CD4-positive, alpha-beta T cell treated with Interleukin-1 beta for 1 hour (primary cell): Measurements from ENCODE around the gene MCM7.

Experiments
- DNase-seq, 2 donors: peaks; one replicate each; pipeline ENCODE4 v3.0.0-alpha.2; 2020 to 2022

MCM7 gene

GRCh38 chr7:100093054-100093453, 8.1 kb downstream of the MCM7 start:
- no peak for DNase-seq

DNA sequence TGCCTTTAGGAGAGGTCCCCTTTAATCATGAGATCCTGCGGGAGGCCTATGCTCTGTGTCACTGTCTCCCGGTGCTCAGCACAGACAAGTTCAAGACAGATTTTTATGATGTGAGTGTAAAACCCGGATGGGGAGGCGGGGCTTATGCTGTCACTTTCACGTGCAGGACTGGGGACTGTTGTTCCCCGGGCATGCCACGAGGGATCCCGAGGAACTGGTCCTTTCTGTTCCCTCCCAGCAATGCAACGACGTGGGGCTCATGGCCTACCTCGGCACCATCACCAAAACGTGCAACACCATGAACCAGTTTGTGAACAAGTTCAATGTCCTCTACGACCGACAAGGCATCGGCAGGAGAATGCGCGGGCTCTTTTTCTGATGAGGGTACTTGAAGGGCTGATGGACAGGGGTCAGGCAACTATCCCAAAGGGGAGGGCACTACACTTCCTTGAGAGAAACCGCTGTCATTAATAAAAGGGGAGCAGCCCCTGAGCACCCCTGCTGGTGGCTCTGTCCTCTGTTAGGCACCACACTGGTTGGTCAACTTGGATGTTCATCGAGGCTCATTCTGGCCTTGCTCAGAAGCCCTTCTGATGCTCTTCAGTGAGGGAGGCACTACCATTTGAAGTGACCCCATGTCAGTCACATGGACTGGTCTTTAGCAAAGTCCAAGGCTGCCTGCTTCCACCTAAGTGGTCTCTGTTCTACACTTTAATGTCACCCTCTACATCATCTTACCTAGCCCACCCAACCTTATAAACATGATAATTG, 9.6 kb downstream of the MCM7 start:
- DNase-seq: no peak

DNA sequence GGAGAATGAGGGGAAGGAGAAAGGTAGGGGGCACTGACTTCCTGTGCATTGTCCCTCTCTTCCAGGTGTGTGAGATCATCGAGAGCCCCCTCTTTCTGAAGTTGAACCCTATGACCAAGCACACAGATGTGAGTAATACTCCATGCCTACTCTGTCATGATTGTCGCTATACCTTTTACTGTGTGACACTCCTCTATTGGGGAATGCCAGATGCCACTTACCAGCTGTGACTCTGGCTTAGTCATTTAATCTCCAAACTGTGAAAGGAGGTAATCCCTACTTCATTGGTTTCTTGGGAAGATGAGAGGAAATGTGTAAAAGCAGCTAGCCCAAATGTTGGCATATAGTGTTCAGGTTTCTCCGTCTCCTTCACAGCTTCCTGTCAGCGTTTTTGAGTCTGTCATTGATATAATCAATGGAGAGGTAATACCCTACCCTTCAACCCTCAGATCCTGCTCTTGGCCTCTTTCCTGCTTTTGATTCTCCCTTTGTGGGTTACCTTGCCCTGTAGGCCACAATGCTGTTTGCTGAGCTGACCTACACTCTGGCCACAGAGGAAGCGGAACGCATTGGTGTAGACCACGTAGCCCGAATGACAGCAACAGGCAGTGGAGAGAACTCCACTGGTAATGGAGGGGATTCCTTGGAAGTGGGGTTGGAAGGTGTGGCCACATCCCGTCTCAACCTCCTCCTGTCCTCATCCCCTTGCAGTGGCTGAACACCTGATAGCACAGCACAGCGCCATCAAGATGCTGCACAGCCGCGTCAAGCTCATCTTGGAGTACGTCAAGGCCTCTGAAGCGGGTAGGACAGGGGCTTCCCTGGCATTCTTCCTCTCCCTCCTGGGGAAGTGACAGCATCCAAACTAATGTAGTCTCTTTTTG, 10.4 kb downstream of the MCM7 start:
- no peak for DNase-seq

- no peak for DNase-seq
These were observed 11.6 kb downstream of the MCM7 start for GRCh38 chr7:100089458-100090196.

- peak; percentile 81 to 90 for DNase-seq
These were observed 12.4 kb downstream of the MCM7 start, which contains the start of gene COPS6 for GRCh38 chr7:100088621-100089457. Gene COPS6 (plus strand): TSS chr7:100088969. CDS start chr7:100088991, 22 bp downstream.

DNA sequence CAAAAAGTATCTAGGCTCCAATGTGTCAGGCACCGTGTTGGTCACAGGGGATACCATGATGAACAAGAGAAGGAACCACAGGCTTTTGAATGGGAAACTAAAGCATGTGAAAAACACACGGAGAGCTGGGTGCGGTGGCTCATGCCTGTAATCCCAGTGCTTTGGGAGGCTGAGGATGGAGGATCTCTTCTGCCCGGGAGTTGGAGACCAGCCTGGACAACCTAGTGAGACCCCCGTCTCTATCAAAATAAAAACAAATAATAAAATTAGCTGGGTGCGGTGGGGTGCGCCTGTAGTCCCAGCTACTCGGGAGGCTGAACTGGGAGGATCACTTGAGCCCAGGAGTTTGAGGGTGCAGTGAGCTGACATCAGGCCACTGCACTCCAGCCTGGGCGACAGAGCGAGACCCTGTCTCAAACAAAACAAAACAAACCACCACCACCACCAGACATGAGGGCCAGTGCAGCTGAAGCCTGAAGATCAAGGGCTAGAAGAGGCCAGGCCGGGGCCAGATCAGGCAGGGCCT, 13.0 kb downstream of the MCM7 start:
- DNase-seq: no peak

DNA sequence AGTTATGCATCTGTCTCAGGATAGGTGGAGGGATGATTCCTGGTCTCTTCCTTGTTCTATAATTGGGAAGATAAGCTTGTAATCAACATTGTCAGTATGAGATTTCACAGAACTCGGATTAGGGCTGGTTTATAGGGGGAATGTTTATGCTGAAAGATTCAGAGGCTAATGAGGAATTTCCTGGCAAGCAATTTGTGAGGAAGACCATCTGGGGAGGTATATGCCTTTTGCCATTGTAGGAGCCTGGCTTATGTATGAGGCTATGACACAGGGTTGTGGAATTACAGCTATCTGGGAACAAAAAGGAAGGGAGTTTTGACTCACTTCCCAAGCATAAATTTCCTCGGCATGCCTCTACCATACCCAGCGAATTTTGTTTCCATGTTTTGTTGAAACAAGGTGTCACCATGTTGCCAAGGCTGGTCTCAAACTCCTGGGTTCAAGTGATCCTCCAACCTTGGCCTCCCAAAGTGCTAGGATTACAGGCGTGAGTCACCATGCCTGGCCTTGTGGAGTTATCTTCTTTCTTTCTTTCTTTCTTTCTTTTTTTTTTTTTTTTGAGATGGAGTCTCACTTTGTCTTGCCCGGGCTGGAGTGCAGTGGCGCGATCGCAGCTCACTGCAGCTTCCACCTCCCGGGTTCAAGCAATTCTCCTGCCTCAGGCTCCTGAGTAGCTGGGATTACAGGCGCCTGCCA, 14.0 kb downstream of the MCM7 start:
- DNase-seq: no peak

DNA sequence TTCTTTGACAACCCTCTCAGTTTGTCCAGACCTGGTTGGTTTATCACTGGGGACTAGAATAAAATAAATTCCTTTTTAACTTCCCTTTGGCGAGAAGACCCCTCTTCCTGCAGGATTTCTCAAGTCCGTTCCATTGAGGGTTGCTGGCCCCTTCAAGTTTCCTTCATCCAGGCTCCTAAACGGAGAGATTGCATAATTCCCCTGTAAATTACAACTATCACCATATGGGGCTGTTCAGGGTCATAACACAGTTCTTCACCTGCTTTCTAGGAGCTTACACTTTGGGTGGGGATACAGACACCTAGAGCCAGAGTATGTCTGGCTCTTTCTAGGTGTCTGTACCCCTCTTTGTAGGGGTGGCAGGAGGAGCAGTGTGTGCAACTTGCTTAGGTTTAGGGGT, 15.7 kb downstream of the MCM7 start:
- no peak for DNase-seq

DNA sequence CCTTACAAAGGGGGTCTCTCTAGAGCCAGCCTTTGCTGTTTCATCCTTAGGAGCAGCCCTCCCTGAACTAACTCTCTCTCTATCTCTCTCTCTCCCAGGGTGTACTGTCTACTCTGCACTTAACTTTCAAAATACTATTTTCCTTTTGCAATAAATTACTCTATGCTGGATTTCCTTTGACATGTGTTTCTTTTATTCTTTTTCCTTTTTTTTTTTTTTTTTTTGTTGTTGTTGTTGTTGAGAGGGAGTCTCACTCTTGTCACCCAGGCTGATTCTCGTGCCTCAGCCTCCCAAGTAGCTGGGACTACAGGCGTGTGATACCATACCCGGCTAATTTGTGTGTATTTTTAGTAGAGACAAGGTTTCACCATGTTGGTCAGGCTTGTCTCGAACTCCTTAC, 18.2 kb downstream of the MCM7 start:
- no peak for DNase-seq

GRCh38 chr7:100081535-100082102, 19.6 kb downstream of the MCM7 start, which contains the start of gene ZNF3:
Gene ZNF3 (minus strand): TSS chr7:100081723. CDS start chr7:100077357, 4,366 bp downstream.
- peak; percentile 99 for DNase-seq

- DNase-seq: peak in 1 of 2 donors; percentile 13
These were observed 20.2 kb downstream of the MCM7 start for GRCh38 chr7:100080907-100081534.

DNA sequence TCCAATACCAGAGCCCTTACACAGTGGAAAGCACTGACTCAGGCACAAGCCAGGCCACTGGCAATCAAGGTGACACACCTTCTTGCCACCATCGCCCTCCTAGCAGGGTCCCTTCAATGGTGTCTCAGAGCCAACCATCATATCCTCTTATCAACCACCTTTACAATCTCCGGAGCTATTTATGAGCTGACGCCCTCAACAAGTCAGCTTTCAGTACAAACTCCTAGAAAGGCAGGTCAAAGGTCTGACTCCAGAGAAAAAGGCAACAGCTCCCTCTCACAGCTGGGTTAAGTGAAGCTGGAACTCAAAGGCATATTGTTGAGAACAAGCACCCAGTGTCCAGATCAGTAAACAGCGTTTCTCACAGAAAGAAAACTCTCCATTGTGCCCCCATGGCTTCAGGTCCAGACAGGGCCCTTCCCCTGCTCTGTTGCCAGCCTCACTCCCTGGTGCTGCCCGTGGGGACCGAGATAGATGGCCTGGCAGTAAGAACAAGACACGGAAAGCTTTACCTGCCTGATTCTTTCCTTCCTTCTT, 22.1 kb downstream of the MCM7 start:
- no peak for DNase-seq

GRCh38 chr7:100077205-100077604, 24.0 kb downstream of the MCM7 start:
- no peak for DNase-seq

DNA sequence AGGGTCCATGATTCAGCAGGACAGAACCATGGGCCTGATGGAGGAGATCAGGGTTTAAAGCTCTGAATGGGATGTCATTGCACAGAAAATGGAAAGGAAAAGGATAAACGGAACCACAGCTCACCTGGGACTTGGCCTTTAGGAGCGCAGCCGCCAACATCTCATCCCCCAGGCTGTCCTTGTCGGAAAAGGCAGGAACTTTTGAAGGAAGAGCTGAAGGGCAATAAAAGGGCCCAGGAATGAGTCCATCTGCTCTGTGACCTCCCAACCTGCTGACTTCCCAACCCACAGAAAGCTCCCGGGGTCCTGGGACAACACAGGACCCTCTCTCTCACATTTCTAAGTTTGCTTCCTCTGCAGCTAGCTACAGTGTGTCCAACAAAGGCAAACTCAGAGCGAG, 25.8 kb downstream of the MCM7 start:
- DNase-seq: no peak

DNA sequence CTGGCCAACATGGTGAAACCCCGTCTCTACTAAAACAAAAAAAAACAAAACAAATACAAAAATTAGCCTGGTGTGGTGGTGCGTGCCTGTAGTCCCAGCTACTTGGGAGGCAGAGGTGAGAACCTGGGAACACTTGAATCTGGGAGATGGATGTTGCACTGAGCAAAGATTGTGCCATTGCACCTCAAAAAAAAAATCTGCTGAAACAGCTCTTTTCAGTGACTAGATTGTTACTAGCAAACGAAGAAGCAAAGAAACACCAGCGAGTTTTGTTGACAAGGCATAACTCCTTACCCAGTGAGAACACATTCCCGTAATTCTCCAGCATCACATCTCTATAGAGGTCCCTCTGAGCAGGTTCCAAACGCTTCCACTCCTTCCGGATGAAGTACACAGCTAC, 26.4 kb downstream of the MCM7 start:
- DNase-seq: no peak

DNA sequence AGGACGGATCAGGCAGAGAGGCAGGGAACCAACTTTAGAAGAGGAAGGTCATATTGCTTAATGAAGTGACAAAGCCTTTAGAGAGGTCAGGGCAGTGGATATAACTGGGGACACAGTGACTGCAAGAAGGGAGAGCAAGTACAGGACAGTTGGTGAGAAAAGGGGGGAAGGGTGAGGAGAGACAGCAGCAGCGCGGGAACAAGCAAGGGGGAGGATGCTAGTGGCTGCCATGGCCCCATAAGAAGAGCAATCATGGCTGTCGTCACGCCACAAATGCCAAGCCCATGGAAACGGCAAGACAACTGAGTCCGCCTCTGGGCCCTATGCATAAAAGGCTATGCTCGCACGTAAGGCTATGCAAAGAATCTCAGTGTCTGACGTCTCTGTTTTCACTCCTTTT, 28.7 kb downstream of the MCM7 start:
- no peak for DNase-seq

DNA sequence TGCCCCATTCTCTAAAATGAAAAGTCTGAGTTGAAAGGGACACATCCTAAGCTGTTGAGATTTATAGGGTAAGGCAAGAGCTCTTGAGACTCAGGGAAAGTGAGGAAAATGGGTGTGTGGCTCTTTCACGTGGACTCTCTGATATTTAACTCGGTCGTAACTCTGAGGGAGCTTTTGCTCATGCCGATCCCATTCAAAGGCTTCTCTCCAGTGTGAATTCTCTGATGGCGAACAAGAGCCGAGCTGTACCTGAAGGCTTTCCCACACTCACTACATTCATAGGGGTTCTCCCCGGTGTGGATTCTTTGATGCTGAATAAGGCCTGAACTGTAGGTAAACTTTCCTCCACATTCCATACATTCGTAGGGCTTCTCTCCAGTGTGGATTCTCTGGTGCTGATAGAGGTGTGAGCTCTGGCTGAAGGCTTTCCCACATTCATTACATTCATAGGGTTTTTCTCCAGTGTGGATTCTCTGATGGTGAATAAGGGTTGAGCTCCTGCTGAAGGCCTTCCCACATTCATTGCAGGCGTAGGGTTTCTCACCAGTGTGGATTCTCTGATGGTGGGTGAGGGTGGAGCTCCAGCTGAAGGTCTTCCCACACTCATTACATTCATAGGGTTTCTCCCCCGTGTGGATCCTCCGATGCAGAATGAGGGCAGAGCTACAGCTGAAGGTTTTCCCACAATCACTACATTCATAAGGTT, 30.0 kb downstream of the MCM7 start:
- no peak for DNase-seq

- DNase-seq: no peak
These were observed 31.2 kb downstream of the MCM7 start for GRCh38 chr7:100069991-100070390.

DNA sequence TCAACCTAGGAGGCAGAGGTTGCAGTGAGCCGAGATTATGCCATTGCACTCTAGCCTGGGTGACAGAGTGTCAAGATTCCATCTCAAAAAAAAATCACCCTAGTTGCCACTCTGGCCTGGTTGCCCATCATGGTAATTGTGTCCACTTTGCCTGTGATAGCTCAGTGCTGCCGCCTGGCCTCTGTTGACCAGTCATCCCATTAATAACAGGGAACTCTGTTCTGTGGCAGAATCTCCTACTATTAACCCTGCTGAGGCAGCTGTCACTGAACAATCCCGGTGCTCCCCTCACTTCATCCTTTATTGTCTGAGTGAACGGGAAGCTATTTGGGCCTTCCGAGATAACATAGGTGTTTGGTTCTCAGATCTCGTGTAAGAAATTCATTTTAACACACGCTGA, 34.2 kb downstream of the MCM7 start:
- DNase-seq: no peak
